GM12891 (cell line): ENCODE results near the gene RNU7-1.

ENCODE experiments used
- POLR2A ChIP-seq: IDR thresholded peaks from 2 replicates; pipeline ENCODE4 v1.6.1; 2011; ENCODE audit warnings: low read depth, low read length, control low read depth
- POLR2AphosphoS5 ChIP-seq: IDR thresholded peaks from 2 replicates; pipeline ENCODE4 v1.6.1; 2011; ENCODE audit warnings: low read depth, low read length, control low read depth
- TAF1 ChIP-seq: IDR thresholded peaks from 2 replicates; pipeline ENCODE4 v1.6.1; 2011; ENCODE audit warnings: low read depth, low read length, control low read depth

DNA sequence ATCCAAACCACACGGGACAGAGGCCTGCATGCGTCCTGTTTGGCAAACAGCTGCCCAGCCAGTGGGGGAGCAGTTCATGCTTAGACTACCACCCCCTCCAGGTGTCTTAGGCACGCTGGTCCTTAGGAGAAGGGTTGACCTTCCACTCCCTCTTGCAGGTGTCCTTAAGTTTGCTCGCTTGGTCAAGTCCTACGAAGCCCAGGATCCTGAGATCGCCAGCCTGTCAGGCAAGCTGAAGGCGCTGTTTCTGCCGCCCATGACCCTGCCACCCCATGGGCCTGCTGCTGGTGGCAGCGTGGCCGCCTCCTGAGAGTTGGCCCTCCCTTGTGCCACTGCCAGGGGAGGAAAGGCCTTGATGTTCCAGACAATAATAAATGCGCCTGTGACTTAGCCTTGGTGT is 2.0 kb downstream of the RNU7-1 start:
- TF ChIP-seq TAF1 (no peak), POLR2A (no peak; the same call in none of the 2 replicates), POLR2AphosphoS5 (no peak)
